HCT116 (cell line): ENCODE measurements around the gene SPG7. TPM values are rescaled to one million over a fixed set of nuclear protein-coding genes. Genes with fewer than 3 reads are reported as not detected.

Experiments
- ATAC-seq: fragments of 200-7000 bp; cut with Tn5 transposase; 2 replicates; pipeline ENCODE4 v1.9.1; 2020; ENCODE audit warnings: mild to moderate bottlenecking, moderate library complexity
- BruUV-seq: library from RNA; stranded (reverse); fragments of 400-500 nt; replicated peaks from 2 replicates; lab custom pipeline; 2021; lab: Mats Ljungman, UMichigan
- CTCF ChIA-PET: fragments of 300-600 bp; sonication (Branson Sonifier 250); formaldehyde crosslinking; loops from one replicate; lab custom pipeline; 2021; ENCODE audit warnings: antibody characterized with exemption; lab: Charles Lee
- POLR2A ChIA-PET: fragments of 300-600, 350-600 bp; sonication (Branson Sonifier 250); formaldehyde crosslinking; loops from one replicate; lab custom pipeline; 2021; ENCODE audit warnings: antibody characterized with exemption; lab: Charles Lee
- RAD21 ChIA-PET, 2 experiments: fragments of 300-600 bp; sonication (Branson Sonifier 250); formaldehyde crosslinking; loops; one replicate each; lab custom pipeline; 2023; ENCODE audit warnings: low total read pairs in 2 of 2; ENCODE audit not compliant: uncharacterized antibody in 2 of 2, unreplicated experiment in 2 of 2, low non-redundant PET in 1 of 2; lab: Charles Lee
- DNase-seq: peaks from one replicate; pipeline ENCODE4 v3.0.0-alpha.2; 2010; ENCODE audit warnings: low read depth, low spot score
- H2AFZ ChIP-seq: fragments of 200-600 bp; shearing (Covaris generic), sonication (generic); 2 replicates; pipeline ENCODE4 v1.6.1; 2017; ENCODE audit warnings: low read depth, mixed run types, mixed read lengths, antibody characterized with exemption, low read length; ENCODE audit not compliant: poor library complexity, severe bottlenecking
- H3K27ac ChIP-seq: 2 replicates; pipeline ENCODE4 v1.5.1; 2012; ENCODE audit warnings: low read depth, low read length
- H3K27me3 ChIP-seq: fragments of 200-600 bp; sonication (generic); 2 replicates; pipeline ENCODE4 v1.6.1; 2016; ENCODE audit warnings: mixed run types, low read length, mixed read lengths; ENCODE audit not compliant: insufficient read depth
- H3K36me3 ChIP-seq, 2 experiments: fragments of 200-500 bp in 1 of 2; fragments of 200-600 bp in 1 of 2; sonication (Bioruptor generic) in 1 of 2; sonication (generic) in 1 of 2; 2 replicates each; pipeline versions ENCODE4 v1.5.1 to v1.6.1; 2014 to 2016; ENCODE audit warnings: low read length in 2 of 2, inconsistent platforms in 1 of 2, mixed read lengths in 1 of 2, mixed run types in 1 of 2; ENCODE audit not compliant: insufficient read depth in 2 of 2, control insufficient read depth in 1 of 2
- H3K4me1 ChIP-seq, 2 experiments: fragments of 200-600 bp in 1 of 2; sonication (generic) in 1 of 2; 2 replicates each; pipeline versions ENCODE4 v1.5.1 to v1.6.1; 2012 to 2017; ENCODE audit warnings: low read length in 2 of 2, inconsistent platforms in 1 of 2, mild to moderate bottlenecking in 1 of 2, mixed read lengths in 1 of 2, mixed run types in 1 of 2, moderate library complexity in 1 of 2; ENCODE audit not compliant: insufficient read depth in 2 of 2, control insufficient read depth in 1 of 2
- H3K4me2 ChIP-seq: fragments of 200-600 bp; sonication (generic); 2 replicates; pipeline ENCODE4 v1.6.1; 2017; ENCODE audit warnings: mixed run types, low read length, mixed read lengths
- H3K4me3 ChIP-seq, 2 experiments: fragments of 200-600 bp in 1 of 2; sonication (generic) in 1 of 2; replicated peaks in 1 of 2; 2 replicates each; pipeline ENCODE4 v1.5.1; 2011 to 2016; ENCODE audit warnings: low read length in 2 of 2, control low read depth in 1 of 2, low read depth in 1 of 2, mild to moderate bottlenecking in 1 of 2, mixed read lengths in 1 of 2, mixed run types in 1 of 2
- H3K79me2 ChIP-seq: fragments of 200-600 bp; sonication (generic); 2 replicates; pipeline ENCODE4 v1.6.1; 2017; ENCODE audit warnings: mild to moderate bottlenecking, mixed run types, low read length, moderate library complexity, mixed read lengths; ENCODE audit not compliant: insufficient read depth
- H3K9ac ChIP-seq: fragments of 200-600 bp; sonication (generic); 2 replicates; pipeline ENCODE4 v1.6.1; 2016; ENCODE audit warnings: low read length, mixed read lengths
- H3K9me2 ChIP-seq: fragments of 200-600 bp; sonication (generic), shearing (Covaris generic); 2 replicates; pipeline ENCODE4 v1.6.1; 2017; ENCODE audit warnings: mixed run types, mild to moderate bottlenecking, moderate library complexity; ENCODE audit not compliant: insufficient read depth
- H3K9me3 ChIP-seq, 2 experiments: fragments of 200-500 bp in 1 of 2; fragments of 200-600 bp in 1 of 2; sonication (Bioruptor generic) in 1 of 2; sonication (generic) in 1 of 2; 2 replicates each; pipeline ENCODE4 v1.6.1; 2014 to 2017; ENCODE audit warnings: low read length in 2 of 2, mixed read lengths in 2 of 2, inconsistent platforms in 1 of 2, low read depth in 1 of 2, mild to moderate bottlenecking in 1 of 2, mixed run types in 1 of 2, moderate library complexity in 1 of 2; ENCODE audit not compliant: control insufficient read depth in 1 of 2, insufficient read depth in 1 of 2
- H4K20me1 ChIP-seq: fragments of 200-600 bp; sonication (generic), shearing (Covaris generic); 2 replicates; pipeline ENCODE4 v1.6.1; 2017; ENCODE audit warnings: mixed run types, mild to moderate bottlenecking, moderate library complexity; ENCODE audit not compliant: insufficient read depth
- CEBPB ChIP-seq: IDR thresholded peaks from 2 replicates; pipeline ENCODE4 v1.6.1; 2012; ENCODE audit warnings: low read depth
- EGR1 ChIP-seq: IDR thresholded peaks from 2 replicates; pipeline ENCODE4 v1.6.1; 2012; ENCODE audit warnings: low read depth
- ELF1 ChIP-seq: IDR thresholded peaks from 2 replicates; pipeline ENCODE4 v1.6.1; 2012; ENCODE audit warnings: low read depth, borderline replicate concordance
- EZH2 ChIP-seq: fragments of 200-600 bp; sonication (generic); IDR thresholded peaks from 2 replicates; pipeline ENCODE4 v1.6.1; 2017; ENCODE audit warnings: antibody characterized with exemption, mixed run types
- EZH2phosphoT487 ChIP-seq: fragments of 200-600 bp; IDR thresholded peaks from 2 replicates; pipeline ENCODE4 v1.6.1; 2018; ENCODE audit warnings: antibody characterized with exemption, borderline replicate concordance
- JUND ChIP-seq: IDR thresholded peaks from 2 replicates; pipeline ENCODE4 v1.6.1; 2012
- POLR2A ChIP-seq: IDR thresholded peaks from 2 replicates; pipeline ENCODE4 v1.7.0; 2011; ENCODE audit warnings: borderline replicate concordance; ENCODE audit not compliant: insufficient read depth, insufficient read length; ENCODE audit errors: extremely low read depth
- POLR2AphosphoS5 ChIP-seq: IDR thresholded peaks from 2 replicates; pipeline ENCODE4 v1.6.1; 2011; ENCODE audit warnings: mild to moderate bottlenecking, low read depth, low read length, moderate library complexity
- RAD21 ChIP-seq: IDR thresholded peaks from 2 replicates; pipeline ENCODE4 v1.6.1; 2012; ENCODE audit warnings: low read depth, mild to moderate bottlenecking
- SIN3A ChIP-seq: IDR thresholded peaks from 2 replicates; pipeline ENCODE4 v1.6.1; 2012; ENCODE audit warnings: low read depth
- SP1 ChIP-seq: IDR thresholded peaks from 2 replicates; pipeline ENCODE4 v1.6.1; 2012; ENCODE audit warnings: low read depth
- TCF7L2 ChIP-seq: IDR thresholded peaks from 2 replicates; pipeline ENCODE4 v1.7.0; 2011; ENCODE audit warnings: borderline replicate concordance, inconsistent platforms; ENCODE audit not compliant: insufficient read depth, insufficient read length; ENCODE audit errors: extremely low read depth
- ZFX ChIP-seq: fragments of 450-650 bp; IDR thresholded peaks from 2 replicates; pipeline ENCODE4 v1.6.1; 2017
- ZNF274 ChIP-seq: fragments of 200-500 bp; sonication (Bioruptor generic); IDR thresholded peaks from 2 replicates; pipeline ENCODE4 v1.6.1; 2014; ENCODE audit warnings: mild to moderate bottlenecking, low read depth, low read length, inconsistent platforms
- intact Hi-C: fragments of 100-400 bp; cut with micrococcal nuclease; formaldehyde crosslinking; loops from 2 replicates; pipeline ENCODE4 v1.10.0; 2022
- total RNA-seq: library from RNA; stranded (reverse); gene quantifications from one replicate; pipeline ENCODE4 v1.2.1, GENCODE V29; 2021; ENCODE audit not compliant: unreplicated experiment
- TF ChIP-seq, protein P1 (sequence below): IDR thresholded peaks from 2 replicates; pipeline ENCODE4 v1.6.1; 2011; ENCODE audit warnings: mild to moderate bottlenecking, low read length, moderate library complexity; ENCODE audit not compliant: insufficient replicate concordance; ENCODE audit errors: extremely low read depth
- TF ChIP-seq, protein P2 (sequence below): IDR thresholded peaks from 2 replicates; pipeline ENCODE4 v1.6.1; 2012
- TF ChIP-seq, protein P3 (sequence below): IDR thresholded peaks from 2 replicates; pipeline ENCODE4 v1.6.1; 2012

SPG7 gene
- total RNA-seq, 1 experiment from 2014 or later: 116 TPM

DNA sequence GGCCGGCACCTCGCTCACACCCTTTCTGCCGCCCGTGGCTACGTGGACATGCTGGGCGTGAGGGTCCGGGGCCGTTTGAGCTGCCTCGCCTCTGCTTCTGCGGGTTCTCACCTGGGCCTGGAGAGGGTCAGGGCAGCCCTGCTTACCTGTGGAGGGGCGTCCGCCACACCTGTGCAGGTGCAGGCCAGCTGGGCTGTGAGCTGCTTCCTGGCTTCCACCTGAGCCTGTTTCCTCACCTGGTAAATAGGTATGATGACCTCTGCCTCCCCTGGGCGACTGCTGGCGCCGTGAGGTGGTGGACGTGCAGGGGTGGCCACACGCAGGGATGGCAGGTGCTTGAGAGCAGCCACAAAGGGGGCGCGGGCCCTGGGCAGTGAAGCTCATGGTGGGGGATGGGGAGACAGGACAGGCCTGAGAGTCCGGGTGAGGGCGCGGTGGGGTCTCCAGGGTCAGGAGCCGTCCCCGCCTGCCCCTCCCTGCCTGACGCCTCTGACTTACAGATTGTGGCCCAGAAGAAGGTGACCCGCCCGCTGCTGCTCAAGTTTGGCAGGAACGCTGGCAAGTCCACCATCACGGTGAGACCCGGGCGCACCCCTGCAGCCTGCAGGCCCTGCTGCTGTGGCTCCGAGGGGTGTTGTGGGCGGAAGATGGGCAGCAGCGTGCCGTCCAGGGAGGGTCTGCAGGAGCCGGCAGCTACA, 75.1 kb downstream of the SPG7 start:
- CTCF ChIA-PET: no interaction called here
- H3K4me2 ChIP-seq: no peak overlapping the region

More for the DNA sequence above, 75.1 kb downstream of the SPG7 start:
- TF ChIP-seq CEBPB: no peak
- TF ChIP-seq, protein P1, sequence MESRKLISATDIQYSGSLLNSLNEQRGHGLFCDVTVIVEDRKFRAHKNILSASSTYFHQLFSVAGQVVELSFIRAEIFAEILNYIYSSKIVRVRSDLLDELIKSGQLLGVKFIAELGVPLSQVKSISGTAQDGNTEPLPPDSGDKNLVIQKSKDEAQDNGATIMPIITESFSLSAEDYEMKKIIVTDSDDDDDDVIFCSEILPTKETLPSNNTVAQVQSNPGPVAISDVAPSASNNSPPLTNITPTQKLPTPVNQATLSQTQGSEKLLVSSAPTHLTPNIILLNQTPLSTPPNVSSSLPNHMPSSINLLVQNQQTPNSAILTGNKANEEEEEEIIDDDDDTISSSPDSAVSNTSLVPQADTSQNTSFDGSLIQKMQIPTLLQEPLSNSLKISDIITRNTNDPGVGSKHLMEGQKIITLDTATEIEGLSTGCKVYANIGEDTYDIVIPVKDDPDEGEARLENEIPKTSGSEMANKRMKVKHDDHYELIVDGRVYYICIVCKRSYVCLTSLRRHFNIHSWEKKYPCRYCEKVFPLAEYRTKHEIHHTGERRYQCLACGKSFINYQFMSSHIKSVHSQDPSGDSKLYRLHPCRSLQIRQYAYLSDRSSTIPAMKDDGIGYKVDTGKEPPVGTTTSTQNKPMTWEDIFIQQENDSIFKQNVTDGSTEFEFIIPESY: no peak
- TF ChIP-seq, protein P2, sequence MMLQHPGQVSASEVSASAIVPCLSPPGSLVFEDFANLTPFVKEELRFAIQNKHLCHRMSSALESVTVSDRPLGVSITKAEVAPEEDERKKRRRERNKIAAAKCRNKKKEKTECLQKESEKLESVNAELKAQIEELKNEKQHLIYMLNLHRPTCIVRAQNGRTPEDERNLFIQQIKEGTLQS: no peak
- no peak for TF ChIP-seq POLR2A
- no peak for TF ChIP-seq JUND
- TF ChIP-seq ZFX: no peak
- TF ChIP-seq ELF1: no peak
- no peak for TF ChIP-seq SP1
- no peak for TF ChIP-seq EZH2phosphoT487
- no peak for TF ChIP-seq ZNF274
- TF ChIP-seq SIN3A: no peak
- no peak for TF ChIP-seq EGR1
- TF ChIP-seq POLR2AphosphoS5: no peak
- TF ChIP-seq EZH2: no peak
- no peak for TF ChIP-seq TCF7L2
- TF ChIP-seq, protein P3, sequence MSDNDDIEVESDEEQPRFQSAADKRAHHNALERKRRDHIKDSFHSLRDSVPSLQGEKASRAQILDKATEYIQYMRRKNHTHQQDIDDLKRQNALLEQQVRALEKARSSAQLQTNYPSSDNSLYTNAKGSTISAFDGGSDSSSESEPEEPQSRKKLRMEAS: no peak
- no peak for TF ChIP-seq RAD21
- H3K4me1 ChIP-seq: peaks cover 13 to 38% of the 10 kb centered on the region in 2 experiments
- H3K36me3 ChIP-seq: peaks cover 22 to 80% of the 10 kb centered on the region in 2 experiments
- no peak overlapping the region for H2AFZ ChIP-seq
- intact Hi-C loops: no loop called here
- H3K9ac ChIP-seq: no peak overlapping the region
- peaks cover 32% of the 10 kb centered on the region for H3K79me2 ChIP-seq
- POLR2A ChIA-PET: no interaction called here
- H4K20me1 ChIP-seq: no peaks in the 10 kb centered on the region; the same call in 1 of the 2 replicates
- peaks cover 0 to 4% of the 10 kb centered on the region in 2 experiments; a peak in 1 of 4 replicates for H3K9me3 ChIP-seq
- DNase-seq (no peak), ATAC-seq (no peak)
- no peak overlapping the region for H3K4me3 ChIP-seq
- RAD21 ChIA-PET: no interaction called here
- no peaks in the 10 kb centered on the region for H3K27me3 ChIP-seq
- no TSS peak for BruUV-seq
- peak overlapping the region; percentile 5; the same call in 1 of the 2 replicates for H3K27ac ChIP-seq
- H3K9me2 ChIP-seq: no peaks in the 10 kb centered on the region
